T-cell (primary cell): ENCODE measurements around the gene PLEKHM3. TPM values are rescaled to one million over a fixed set of nuclear protein-coding genes. Genes with fewer than 3 reads are reported as not detected.

Experiments used
- ATAC-seq, 4 experiments: fragments of 200-7000 bp in 3 of 4; fragments of 150-1000 bp in 1 of 4; cut with Tn5 transposase; replicated peaks in 1 of 4; 1 replicate in 3 of 4; 2 replicates in 1 of 4; pipeline ENCODE4 v1.10.0; 2021; ENCODE audit warnings: moderate library complexity in 3 of 4, mild to moderate bottlenecking in 2 of 4, moderate number of reproducible peaks in 1 of 4
- CTCF ChIA-PET, 2 donors: fragments of 300-600 bp; sonication (Branson Sonifier 250); formaldehyde crosslinking; loops; one replicate each; lab custom pipeline; 2022; ENCODE audit warnings: antibody characterized with exemption in 2 of 2; lab: Charles Lee
- POLR2A ChIA-PET, 2 donors: fragments of 300-600 bp; sonication (Branson Sonifier 250); formaldehyde crosslinking; loops; one replicate each; lab custom pipeline; 2022; ENCODE audit warnings: antibody characterized with exemption in 2 of 2; lab: Charles Lee
- DNase-seq, 35 experiments: peaks; one replicate each; pipeline versions ENCODE4 v3.0.0 to v3.0.0-alpha.2; 2013 to 2023
- H3K27ac ChIP-seq: one replicate; pipeline ENCODE4 v1.5.1; 2013; ENCODE audit warnings: low read length
- H3K27me3 ChIP-seq, 2 experiments: replicated peaks in 1 of 2; 1 replicate in 1 of 2; 2 replicates in 1 of 2; pipeline versions ENCODE4 v1.6.1 to v1.7.0; 2013; ENCODE audit warnings: low read length in 1 of 2, mixed read lengths in 1 of 2; ENCODE audit not compliant: control insufficient read depth in 2 of 2, insufficient read depth in 2 of 2; ENCODE audit errors: extremely low read depth in 1 of 2
- H3K36me3 ChIP-seq, 2 donors: 1 replicate in 1 of 2; 2 replicates in 1 of 2; pipeline versions ENCODE4 v1.6.1 to v1.7.0; 2013; ENCODE audit warnings: low read length in 1 of 2; ENCODE audit not compliant: control insufficient read depth in 2 of 2, insufficient read depth in 1 of 2; ENCODE audit errors: extremely low read depth in 1 of 2
- H3K4me1 ChIP-seq, 2 experiments: 1 replicate in 1 of 2; 2 replicates in 1 of 2; pipeline versions ENCODE4 v1.6.1 to v1.7.0; 2013; ENCODE audit warnings: low read length in 2 of 2, mixed read lengths in 1 of 2; ENCODE audit not compliant: insufficient read depth in 2 of 2, control insufficient read depth in 1 of 2; ENCODE audit errors: extremely low read depth in 1 of 2
- H3K4me3 ChIP-seq, 2 donors: 1 replicate in 1 of 2; 2 replicates in 1 of 2; pipeline versions ENCODE4 v1.5.1 to v1.7.0; 2013; ENCODE audit warnings: mild to moderate bottlenecking in 2 of 2, low read length in 1 of 2, moderate library complexity in 1 of 2; ENCODE audit not compliant: control insufficient read depth in 1 of 2; ENCODE audit errors: extremely low read depth in 1 of 2
- H3K9me3 ChIP-seq: 2 replicates; pipeline ENCODE4 v1.7.0; 2013
- H3K27ac Mint-ChIP-seq, 2 donors: one replicate each; pipeline ENCODE4 v1.8.0; 2020 to 2021; ENCODE audit warnings: mild to moderate bottlenecking in 2 of 2, mixed read lengths in 2 of 2
- H3K27me3 Mint-ChIP-seq, 2 donors: one replicate each; pipeline ENCODE4 v1.8.0; 2021 to 2022; ENCODE audit warnings: mixed read lengths in 2 of 2
- H3K36me3 Mint-ChIP-seq: one replicate; pipeline ENCODE4 v1.8.0; 2021; ENCODE audit warnings: mixed read lengths
- H3K4me1 Mint-ChIP-seq, 3 donors: one replicate each; pipeline ENCODE4 v1.8.0; 2020 to 2022; ENCODE audit warnings: mixed read lengths in 3 of 3, mild to moderate bottlenecking in 1 of 3
- H3K4me3 Mint-ChIP-seq, 3 donors: one replicate each; pipeline ENCODE4 v1.8.0; 2020 to 2022; ENCODE audit warnings: mild to moderate bottlenecking in 3 of 3, mixed read lengths in 3 of 3, moderate library complexity in 3 of 3
- H3K9me3 Mint-ChIP-seq, 3 donors: one replicate each; pipeline ENCODE4 v1.8.0; 2020 to 2022; ENCODE audit warnings: mixed read lengths in 3 of 3
- WGBS: methylation state at CpG from one replicate; pipeline ENCODE4 v1.1.5; 2013; ENCODE audit warnings: missing lambda C conversion rate; ENCODE audit not compliant: insufficient coverage; 5-methylcytosine and 5-hydroxymethylcytosine counted together
- total RNA-seq, 35 experiments: library from RNA in 6 of 35; stranded (reverse) in 6 of 35; fragments of 120-200 nt in 1 of 35; gene quantifications; one replicate each; pipeline versions ENCODE4 v1.2.1 to v1.2.4 and lab custom pipeline; 2013 to 2026

PLEKHM3 gene
- total RNA-seq, 5 donors from 2014 or later (not counting 1 experiment from before 2014, with no cell fraction given), result 12.3 to 18.1 (median 13.9) TPM

DNA sequence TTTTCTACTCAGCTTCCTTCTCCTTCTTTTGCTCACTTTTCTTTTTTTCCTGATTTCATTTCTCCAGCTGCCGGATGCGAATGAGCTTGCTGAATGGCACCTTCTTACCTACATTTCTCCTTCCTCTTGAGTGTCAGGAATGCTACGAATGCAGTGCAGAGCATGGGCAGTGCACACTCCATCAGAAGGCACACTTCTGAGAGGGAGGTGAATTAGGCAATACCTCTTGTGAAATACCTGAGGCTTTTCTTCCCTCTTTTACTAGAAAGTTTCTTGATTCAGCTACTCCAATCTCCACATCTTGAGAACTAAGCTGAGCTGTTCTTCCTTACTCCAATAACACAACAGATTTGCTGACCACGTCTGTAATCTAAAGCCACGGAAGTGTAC lies 51.1 kb downstream of the PLEKHM3 start:
- Histone ChIP-seq H3K27ac (no peak overlapping the region), H3K4me3 (no peak overlapping the region), H3K4me1 (peaks cover 0 to 3% of the 10 kb centered on the region in 2 experiments), H3K36me3 (peaks cover 0 to 9% of the 10 kb centered on the region in 2 donors), H3K27me3 (no peaks in the 10 kb centered on the region), H3K9me3 (no peaks in the 10 kb centered on the region)
- ChIA-PET CTCF (interaction anchor here (0.6 to 1.1 kb wide), 5 partner anchors 11 to 1181 kb away, joined by 3 to 4 read pairs (median 4); no protein-coding TSS in a partner anchor), POLR2A (interaction anchor here in 1 of 2 donors (0.6 kb wide), 1 partner anchor 1283 kb away, joined by 3 read pairs; no protein-coding TSS in a partner anchor)
- Mint-ChIP-seq H3K4me1 (peaks cover 20 to 24% (median 22%) of the 10 kb centered on the region in 3 donors), H3K27ac (no peak overlapping the region), H3K27me3 (no peaks in the 10 kb centered on the region), H3K36me3 (peaks cover 10% of the 10 kb centered on the region), H3K4me3 (no peak overlapping the region), H3K9me3 (no peaks in the 10 kb centered on the region)
- DNase-seq (no peak), ATAC-seq (no peak)
- no CpG with 5 or more reads among the region's 5 CpGs for WGBS

DNA sequence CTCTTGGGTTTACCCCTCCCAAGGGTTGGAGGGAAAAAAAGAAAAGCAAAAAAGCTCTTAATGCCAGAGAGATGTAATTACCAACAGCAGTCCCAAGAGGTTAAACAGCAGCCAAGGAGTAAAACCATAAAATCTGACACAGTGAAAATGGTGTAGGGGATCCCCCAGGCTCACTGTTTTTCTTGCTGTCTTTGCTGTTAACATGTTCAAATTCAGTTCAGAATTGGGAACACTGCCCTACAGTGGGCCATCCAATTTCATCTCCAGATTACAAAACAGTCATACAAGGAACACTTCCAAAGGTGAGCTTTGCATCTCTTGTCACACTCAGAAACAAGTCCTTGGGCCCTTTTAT lies 54.5 kb downstream of the PLEKHM3 start:
- H3K27ac ChIP-seq, result no peak overlapping the region
- no peaks in the 10 kb centered on the region for H3K9me3 ChIP-seq
- H3K27me3 ChIP-seq, result no peaks in the 10 kb centered on the region
- no peaks in the 10 kb centered on the region for H3K27me3 Mint-ChIP-seq
- ChIA-PET CTCF (interaction anchor here in 1 of 2 donors (0.6 kb wide), 1 partner anchor 1880 kb away, joined by 4 read pairs; no protein-coding TSS in a partner anchor), POLR2A (interaction anchor here in 1 of 2 donors (0.6 kb wide), 1 partner anchor 438 kb away, joined by 3 read pairs; no protein-coding TSS in a partner anchor)
- H3K36me3 ChIP-seq, result no peaks in the 10 kb centered on the region
- peaks cover 0 to 3% of the 10 kb centered on the region in 2 experiments for H3K4me1 ChIP-seq
- H3K4me1 Mint-ChIP-seq, result peaks cover 17 to 36% (median 27%) of the 10 kb centered on the region in 3 donors
- DNase-seq (no peak), ATAC-seq (no peak)
- H3K4me3 ChIP-seq, result no peak overlapping the region
- H3K27ac Mint-ChIP-seq, result no peak overlapping the region
- H3K36me3 Mint-ChIP-seq, result peaks cover 11% of the 10 kb centered on the region
- no peak overlapping the region for H3K4me3 Mint-ChIP-seq
- H3K9me3 Mint-ChIP-seq, result no peaks in the 10 kb centered on the region

- CTCF ChIA-PET, result interaction anchor here in 1 of 2 donors (0.5 kb wide), 1 partner anchor 820 kb away, joined by 3 read pairs; no protein-coding TSS in a partner anchor
- DNase-seq (no peak), ATAC-seq (no peak)
- H3K36me3 ChIP-seq, result no peaks in the 10 kb centered on the region
- peaks cover 0 to 3% of the 10 kb centered on the region in 2 experiments for H3K4me1 ChIP-seq
- WGBS, result no CpG with 5 or more reads among the region's 3 CpGs
- POLR2A ChIA-PET, result interaction anchor here in 1 of 2 donors (0.6 kb wide), 1 partner anchor 437 kb away, joined by 3 read pairs; no protein-coding TSS in a partner anchor
- no peaks in the 10 kb centered on the region for H3K27me3 ChIP-seq
- no peak overlapping the region for H3K4me3 ChIP-seq
- Mint-ChIP-seq H3K27me3 (no peaks in the 10 kb centered on the region), H3K27ac (no peak overlapping the region), H3K36me3 (peaks cover 11% of the 10 kb centered on the region), H3K9me3 (no peaks in the 10 kb centered on the region), H3K4me1 (peaks cover 17 to 36% (median 27%) of the 10 kb centered on the region in 3 donors), H3K4me3 (no peak overlapping the region)
- H3K9me3 ChIP-seq, result no peaks in the 10 kb centered on the region
- no peak overlapping the region for H3K27ac ChIP-seq
These were observed 55.0 kb downstream of the PLEKHM3 start for GRCh38 chr2:207970147-207970825.

DNA sequence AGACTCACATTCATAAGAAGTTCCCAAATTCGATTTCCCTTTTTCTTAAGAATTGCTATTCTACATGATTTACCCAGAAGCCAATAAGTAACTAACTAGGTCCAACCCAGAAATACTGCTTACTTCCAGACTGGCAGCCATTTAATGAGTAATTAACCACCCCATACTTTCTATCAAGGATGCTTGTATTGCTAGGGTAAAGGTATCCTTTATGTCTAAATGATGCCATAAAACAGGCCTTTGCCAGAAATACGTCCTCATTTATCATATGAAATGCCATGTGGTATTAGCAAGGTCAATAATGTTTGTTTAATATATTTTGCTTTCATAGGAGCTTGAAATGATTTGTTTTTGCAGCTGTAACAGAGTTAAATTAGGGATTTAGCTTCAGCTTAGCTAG lies 56.1 kb downstream of the PLEKHM3 start:
- Histone ChIP-seq H3K27me3 (no peaks in the 10 kb centered on the region), H3K36me3 (no peaks in the 10 kb centered on the region), H3K27ac (no peak overlapping the region), H3K4me1 (peaks cover 0 to 3% of the 10 kb centered on the region in 2 experiments), H3K4me3 (no peak overlapping the region), H3K9me3 (no peaks in the 10 kb centered on the region)
- Mint-ChIP-seq H3K36me3 (peaks cover 15% of the 10 kb centered on the region), H3K27ac (no peak overlapping the region), H3K4me1 (peaks cover 17 to 36% (median 27%) of the 10 kb centered on the region in 3 donors), H3K27me3 (no peaks in the 10 kb centered on the region), H3K4me3 (no peak overlapping the region), H3K9me3 (no peaks in the 10 kb centered on the region)
- DNase-seq (no peak), ATAC-seq (no peak)
- CTCF ChIA-PET, result no interaction called here
- POLR2A ChIA-PET, result no interaction called here
- no CpG with 5 or more reads among the region's 2 CpGs for WGBS

DNA sequence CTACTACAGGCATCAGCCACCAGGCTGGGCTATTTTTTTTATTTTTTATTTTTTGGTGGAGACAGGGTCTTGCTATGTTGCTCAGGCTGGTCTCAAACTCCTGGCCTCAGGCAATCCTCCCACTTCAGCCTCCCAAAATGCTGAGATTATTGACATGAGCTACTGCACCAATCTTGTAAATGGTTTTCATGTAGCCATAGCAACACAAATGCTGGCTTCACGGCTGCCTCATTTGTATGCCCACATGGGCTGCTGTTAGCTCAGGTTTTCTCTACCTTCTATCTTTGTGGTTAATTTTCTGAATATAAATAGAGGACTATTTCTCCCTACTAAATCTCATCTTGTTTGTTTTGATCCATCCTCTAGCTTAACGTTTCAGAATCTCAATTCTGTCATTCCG lies 58.2 kb downstream of the PLEKHM3 start:
- no CpG with 5 or more reads among the region's 3 CpGs for WGBS
- H3K27ac Mint-ChIP-seq, result no peak overlapping the region
- ChIA-PET CTCF (interaction anchor here in 1 of 2 donors (0.7 kb wide), 1 partner anchor 32 kb away, joined by 3 read pairs; no protein-coding TSS in a partner anchor), POLR2A (no interaction called here)
- ATAC-seq (no peak), DNase-seq (no peak)
- H3K4me1 ChIP-seq, result peaks cover 0 to 3% of the 10 kb centered on the region in 2 experiments
- peaks cover 15 to 36% (median 24%) of the 10 kb centered on the region in 3 donors for H3K4me1 Mint-ChIP-seq
- H3K9me3 ChIP-seq, result no peaks in the 10 kb centered on the region
- peaks cover under 1 to 3% of the 10 kb centered on the region in 2 donors for H3K36me3 ChIP-seq
- H3K27me3 ChIP-seq, result no peaks in the 10 kb centered on the region
- H3K27me3 Mint-ChIP-seq, result no peaks in the 10 kb centered on the region
- H3K4me3 Mint-ChIP-seq, result no peak overlapping the region
- no peak overlapping the region for H3K4me3 ChIP-seq
- peaks cover 0 to 13% (median 8%) of the 10 kb centered on the region in 3 donors for H3K9me3 Mint-ChIP-seq
- H3K36me3 Mint-ChIP-seq, result peaks cover 31% of the 10 kb centered on the region
- H3K27ac ChIP-seq, result no peak overlapping the region

DNA sequence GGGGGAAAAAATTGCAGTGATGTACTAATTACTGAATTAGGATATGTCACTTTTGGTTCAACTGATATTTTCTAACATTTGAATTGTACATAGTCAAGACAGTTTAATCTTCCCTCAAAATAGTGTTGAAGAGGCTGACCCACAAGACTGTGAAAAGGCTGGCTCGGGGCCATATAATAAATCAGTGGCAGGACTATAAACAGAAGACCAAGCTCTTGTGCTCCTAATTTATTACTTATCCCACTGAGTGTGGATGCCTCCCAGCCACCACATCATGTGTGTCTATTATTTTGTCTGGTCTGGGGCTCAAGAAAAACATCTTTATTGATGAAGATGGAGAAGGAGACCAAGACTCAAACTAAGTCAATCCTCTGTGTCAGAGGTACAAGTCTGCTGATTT lies 64.4 kb downstream of the PLEKHM3 start:
- no peaks in the 10 kb centered on the region for H3K4me1 ChIP-seq

More for the DNA sequence above, 64.4 kb downstream of the PLEKHM3 start:
- no peak for ATAC-seq
- POLR2A ChIA-PET, result no interaction called here
- Mint-ChIP-seq H3K9me3 (peaks cover 0 to 14% (median 12%) of the 10 kb centered on the region in 3 donors), H3K4me1 (no peaks in the 10 kb centered on the region), H3K27ac (no peak overlapping the region), H3K4me3 (no peak overlapping the region), H3K36me3 (peaks cover 55% of the 10 kb centered on the region), H3K27me3 (no peaks in the 10 kb centered on the region)
- Histone ChIP-seq H3K27ac (no peak overlapping the region), H3K4me3 (no peak overlapping the region), H3K27me3 (no peaks in the 10 kb centered on the region), H3K36me3 (peaks cover 4 to 5% of the 10 kb centered on the region in 2 donors), H3K9me3 (no peaks in the 10 kb centered on the region)
- no peak for DNase-seq
- CTCF ChIA-PET, result no interaction called here
- WGBS, result no CpG with 5 or more reads among the region's 1 CpG
